Gastroesophageal sphincter (tissue), 2 donors: ENCODE data around the gene MGRN1.

Experiments
- POLR2A ChIP-seq, 2 donors: fragments of 450-650 bp; IDR thresholded peaks; one replicate each; pipeline ENCODE4 v1.6.1; 2017; ENCODE audit warnings: antibody characterized with exemption in 2 of 2, mild to moderate bottlenecking in 2 of 2, moderate library complexity in 1 of 2
- POLR2AphosphoS5 ChIP-seq: sonication (generic); formaldehyde crosslinking; IDR thresholded peaks from one replicate; pipeline ENCODE4 v1.6.1; 2017; ENCODE audit warnings: antibody characterized with exemption

DNA sequence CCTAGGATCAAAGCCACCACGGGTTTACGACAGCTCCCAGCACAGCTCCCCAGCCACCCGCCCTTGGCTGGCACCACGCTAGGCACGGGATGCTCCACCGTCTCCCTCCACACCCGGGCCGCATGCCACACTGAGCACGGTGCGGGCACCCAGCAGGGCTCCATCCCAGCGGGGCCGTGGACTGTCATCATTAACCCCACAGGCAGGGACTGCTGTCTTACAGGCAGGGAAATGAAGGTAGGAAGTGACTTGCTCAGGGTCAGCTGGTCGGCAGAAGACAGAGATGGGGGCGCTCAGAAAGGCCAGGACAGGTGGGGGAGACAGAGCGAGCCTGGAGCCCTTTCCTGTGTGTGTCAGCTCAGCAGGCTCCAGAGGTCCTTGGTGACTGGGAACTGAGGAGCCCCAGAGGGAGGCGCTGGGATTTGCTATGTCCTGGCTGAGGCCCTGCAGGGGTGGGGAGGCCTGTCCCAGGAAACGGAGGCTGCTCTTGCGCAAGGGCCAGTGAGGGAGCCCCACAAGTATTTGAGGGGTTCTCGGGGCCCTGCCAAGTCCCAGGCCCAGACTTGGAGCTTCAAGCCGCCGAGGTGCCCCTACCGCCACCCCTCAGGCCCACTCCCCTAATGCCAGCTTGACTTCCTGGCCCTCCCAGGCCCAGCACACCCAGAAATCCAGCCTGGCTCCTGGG, 13.1 kb upstream of the MGRN1 start:
- no peak for TF ChIP-seq POLR2AphosphoS5
- TF ChIP-seq POLR2A (IDR thresholded peaks at IDR 0.05) = no peak
